Upper lobe of left lung (tissue), 4 donors: Measurements from ENCODE around the gene FNDC3B.

Source experiments
- EP300 ChIP-seq, 4 donors: sonication (generic); formaldehyde crosslinking; IDR thresholded peaks; one replicate each; pipeline ENCODE4 v1.5.1; 2017; ENCODE audit warnings: antibody characterized with exemption in 4 of 4, control low read depth in 2 of 4
- POLR2A ChIP-seq, 4 donors: fragments of 450-650 bp; IDR thresholded peaks; one replicate each; pipeline ENCODE4 v1.5.1; 2016 to 2017; ENCODE audit warnings: antibody characterized with exemption in 4 of 4, mild to moderate bottlenecking in 2 of 4
- POLR2AphosphoS5 ChIP-seq, 2 donors: sonication (generic); formaldehyde crosslinking; IDR thresholded peaks; one replicate each; pipeline ENCODE4 v1.5.1; 2017; ENCODE audit warnings: antibody characterized with exemption in 2 of 2
- TF ChIP-seq, protein P1 (sequence below), 6 experiments: fragments of 450-650 bp in 4 of 6; fragments of 200-600 bp in 2 of 6; sonication (generic) in 2 of 6; IDR thresholded peaks; one replicate each; pipeline ENCODE4 v1.5.1; 2016 to 2019; ENCODE audit warnings: antibody characterized with exemption in 6 of 6

DNA sequence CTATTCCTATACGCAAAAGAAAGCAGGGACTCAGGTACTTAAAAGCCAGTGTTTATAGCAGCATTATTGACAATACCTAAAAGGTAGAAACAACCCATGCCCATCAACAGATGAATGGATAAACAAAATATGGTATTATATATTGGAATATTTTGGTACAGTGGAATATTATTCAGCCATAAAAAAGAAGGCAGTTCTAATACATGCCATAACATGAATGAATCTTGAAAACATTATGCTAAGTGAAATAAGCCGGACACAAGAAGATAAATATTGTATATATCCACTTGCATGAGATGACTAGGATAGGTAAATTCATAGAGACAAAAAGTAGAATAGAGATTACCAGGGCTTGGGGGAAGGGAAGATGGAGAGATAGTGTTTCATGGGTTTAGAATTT, 9.2 kb downstream of the FNDC3B start:
- no peak for TF ChIP-seq POLR2AphosphoS5 (IDR thresholded peaks at IDR 0.05)
- TF ChIP-seq, protein P1, sequence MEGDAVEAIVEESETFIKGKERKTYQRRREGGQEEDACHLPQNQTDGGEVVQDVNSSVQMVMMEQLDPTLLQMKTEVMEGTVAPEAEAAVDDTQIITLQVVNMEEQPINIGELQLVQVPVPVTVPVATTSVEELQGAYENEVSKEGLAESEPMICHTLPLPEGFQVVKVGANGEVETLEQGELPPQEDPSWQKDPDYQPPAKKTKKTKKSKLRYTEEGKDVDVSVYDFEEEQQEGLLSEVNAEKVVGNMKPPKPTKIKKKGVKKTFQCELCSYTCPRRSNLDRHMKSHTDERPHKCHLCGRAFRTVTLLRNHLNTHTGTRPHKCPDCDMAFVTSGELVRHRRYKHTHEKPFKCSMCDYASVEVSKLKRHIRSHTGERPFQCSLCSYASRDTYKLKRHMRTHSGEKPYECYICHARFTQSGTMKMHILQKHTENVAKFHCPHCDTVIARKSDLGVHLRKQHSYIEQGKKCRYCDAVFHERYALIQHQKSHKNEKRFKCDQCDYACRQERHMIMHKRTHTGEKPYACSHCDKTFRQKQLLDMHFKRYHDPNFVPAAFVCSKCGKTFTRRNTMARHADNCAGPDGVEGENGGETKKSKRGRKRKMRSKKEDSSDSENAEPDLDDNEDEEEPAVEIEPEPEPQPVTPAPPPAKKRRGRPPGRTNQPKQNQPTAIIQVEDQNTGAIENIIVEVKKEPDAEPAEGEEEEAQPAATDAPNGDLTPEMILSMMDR (IDR thresholded peaks at IDR 0.05), result no peak
- TF ChIP-seq EP300 (IDR thresholded peaks at IDR 0.05), result no peak
- TF ChIP-seq POLR2A (IDR thresholded peaks at IDR 0.05), result no peak
